ENCODE measurements around the gene PLEKHB2. TPM values are rescaled to one million over a fixed set of nuclear protein-coding genes. Genes with fewer than 3 reads are reported as not detected.
"Not testable (repeated sequence)": the region's sequence is repeated elsewhere in the genome, so short reads cannot be mapped to it uniquely, and the experiment has no call there.

PLEKHB2 gene
- total RNA-seq, 1 donor from 2014 or later, result 41.3 TPM

- intact Hi-C loops (cut with DNase I), result loop anchor here (1.0 kb wide), 1 partner anchor 12 kb away; the partner anchor contains the start of gene PLEKHB2
Observed at GRCh38 chr2:131093006-131093695, 12.0 kb upstream of the PLEKHB2 start, which contains the start of gene FAM168B. Gene FAM168B (minus strand): TSS chr2:131093460. CDS start chr2:131082646, 10,814 bp downstream.

GRCh38 chr2:131093696-131094462 lies 11.3 kb upstream of the PLEKHB2 start:
- no peak for DNase-seq (ENCODE audit: low spot score)
- intact Hi-C loops (cut with DNase I), result loop anchor here (1.0 kb wide), 1 partner anchor 11 kb away; the partner anchor contains the start of gene PLEKHB2

More at GRCh38 chr2:131093006-131093695, 12.0 kb upstream of the PLEKHB2 start, which contains the start of gene FAM168B:
- peak; percentile 95 for DNase-seq (ENCODE audit: low spot score)

GRCh38 chr2:131094463-131095281 lies 10.5 kb upstream of the PLEKHB2 start:
- no peak for DNase-seq (ENCODE audit: low spot score)
- intact Hi-C loops (cut with DNase I), result no loop called here

GRCh38 chr2:131103165-131103564 lies 2.0 kb upstream of the PLEKHB2 start:
- DNase-seq (ENCODE audit: low spot score), result no peak
- intact Hi-C loops (cut with DNase I), result no loop called here

GRCh38 chr2:131104487-131105155 lies 515 bp upstream of the PLEKHB2 start:
- intact Hi-C loops (cut with DNase I), result loop anchor here (1.0 kb wide), 1 partner anchor 11 kb away; the partner anchor contains the start of gene FAM168B
- DNase-seq (ENCODE audit: low spot score), result no peak

- intact Hi-C loops (cut with DNase I), result loop anchor here (1.0 kb wide), 1 partner anchor 13 kb away; the partner anchor contains the start of gene FAM168B
- peak; percentile 80 for DNase-seq (ENCODE audit: low spot score)
Observed at GRCh38 chr2:131105950-131106801, 1.0 kb downstream of the PLEKHB2 start.

- DNase-seq (ENCODE audit: low spot score), result no peak
- intact Hi-C loops (cut with DNase I), result no loop called here
Observed at GRCh38 chr2:131112529-131112928, 7.4 kb downstream of the PLEKHB2 start.

GRCh38 chr2:131113566-131114227 lies 8.6 kb downstream of the PLEKHB2 start:
- DNase-seq (ENCODE audit: low spot score), result no peak
- intact Hi-C loops (cut with DNase I), result no loop called here

GRCh38 chr2:131114950-131115349 lies 9.8 kb downstream of the PLEKHB2 start:
- DNase-seq (ENCODE audit: low spot score); intact Hi-C loops (cut with DNase I): not testable (repeated sequence)

GRCh38 chr2:131115752-131116151 lies 10.6 kb downstream of the PLEKHB2 start:
- intact Hi-C loops (cut with DNase I), result no loop called here
- no peak for DNase-seq (ENCODE audit: low spot score)

GRCh38 chr2:131120815-131121317 lies 15.7 kb downstream of the PLEKHB2 start:
- intact Hi-C loops (cut with DNase I), result no loop called here
- DNase-seq (ENCODE audit: low spot score), result no peak

- intact Hi-C loops (cut with DNase I), result no loop called here
- no peak for DNase-seq (ENCODE audit: low spot score)
Observed at GRCh38 chr2:131121464-131121863, 16.3 kb downstream of the PLEKHB2 start.

GRCh38 chr2:131122496-131122895 lies 17.4 kb downstream of the PLEKHB2 start:
- intact Hi-C loops (cut with DNase I), result no loop called here

GRCh38 chr2:131123192-131123591 lies 18.1 kb downstream of the PLEKHB2 start:
- DNase-seq (ENCODE audit: low spot score), result no peak

More at GRCh38 chr2:131122496-131122895, 17.4 kb downstream of the PLEKHB2 start:
- DNase-seq (ENCODE audit: low spot score), result no peak

GRCh38 chr2:131125195-131125757 lies 20.1 kb downstream of the PLEKHB2 start:
- DNase-seq (ENCODE audit: low spot score), result no peak
- intact Hi-C loops (cut with DNase I), result no loop called here

More at GRCh38 chr2:131123192-131123591, 18.1 kb downstream of the PLEKHB2 start:
- intact Hi-C loops (cut with DNase I), result no loop called here

GRCh38 chr2:131126436-131126835 lies 21.3 kb downstream of the PLEKHB2 start:
- intact Hi-C loops (cut with DNase I), result no loop called here
- no peak for DNase-seq (ENCODE audit: low spot score)

GRCh38 chr2:131127076-131127475 lies 21.9 kb downstream of the PLEKHB2 start:
- no peak for DNase-seq (ENCODE audit: low spot score)
- intact Hi-C loops (cut with DNase I), result no loop called here

All from cardiac septum (tissue), 1 donor.